ENCODE data around the gene ARF5. TPM values are rescaled to one million over a fixed set of nuclear protein-coding genes. Genes with fewer than 3 reads are reported as not detected.
A peak's percentile ranks its signal among the peaks of the same experiment; 100 is the strongest.

The ARF5 gene
- total and polyA plus RNA-seq, 4 donors, result 115 to 239 (median 159) TPM

DNA sequence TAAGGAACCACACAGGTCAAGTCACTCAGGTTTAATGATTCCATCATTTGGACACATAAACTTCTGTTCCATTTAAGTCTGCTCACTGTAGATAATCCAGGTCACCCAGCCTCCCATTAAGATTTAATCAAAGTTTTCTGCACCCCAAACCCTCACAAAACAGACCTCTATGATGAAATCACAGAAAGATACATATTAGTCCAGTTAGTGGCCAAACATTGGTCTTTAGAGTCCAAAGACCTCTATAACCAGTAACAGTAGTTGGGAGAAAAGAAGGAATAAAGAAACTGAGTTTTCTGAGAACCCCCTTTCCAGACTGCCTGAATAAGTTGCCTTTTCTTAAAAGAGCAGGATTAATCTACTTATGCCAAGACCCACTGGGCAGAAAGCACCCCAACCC lies 7.6 kb upstream of the ARF5 start:
- Histone ChIP-seq H3K9me3 (ENCODE audit: control insufficient read depth in 4 of 4, insufficient read depth in 3 of 4, low read length in 3 of 4) (no peaks in the 10 kb centered on the region), H3K9ac (ENCODE audit: insufficient read depth in 1 of 2, low read length in 2 of 2) (no peak overlapping the region), H3K4me3 (no peak overlapping the region), H3K36me3 (ENCODE audit: control insufficient read depth in 4 of 4, insufficient read depth in 4 of 4, low read length in 4 of 4) (peaks cover 10 to 24% (median 19%) of the 10 kb centered on the region in 4 donors), H3K27me3 (ENCODE audit: control insufficient read depth in 3 of 3, insufficient read depth in 3 of 3, low read length in 2 of 3) (no peaks in the 10 kb centered on the region), H3K27ac (ENCODE audit: low read depth in 1 of 2, low read length in 1 of 2) (no peak overlapping the region), H3K4me1 (ENCODE audit: control insufficient read depth in 5 of 5, insufficient read depth in 5 of 5, low read length in 5 of 5) (peaks cover 6 to 27% (median 23%) of the 10 kb centered on the region in 5 donors)
- TF ChIP-seq, protein P1, sequence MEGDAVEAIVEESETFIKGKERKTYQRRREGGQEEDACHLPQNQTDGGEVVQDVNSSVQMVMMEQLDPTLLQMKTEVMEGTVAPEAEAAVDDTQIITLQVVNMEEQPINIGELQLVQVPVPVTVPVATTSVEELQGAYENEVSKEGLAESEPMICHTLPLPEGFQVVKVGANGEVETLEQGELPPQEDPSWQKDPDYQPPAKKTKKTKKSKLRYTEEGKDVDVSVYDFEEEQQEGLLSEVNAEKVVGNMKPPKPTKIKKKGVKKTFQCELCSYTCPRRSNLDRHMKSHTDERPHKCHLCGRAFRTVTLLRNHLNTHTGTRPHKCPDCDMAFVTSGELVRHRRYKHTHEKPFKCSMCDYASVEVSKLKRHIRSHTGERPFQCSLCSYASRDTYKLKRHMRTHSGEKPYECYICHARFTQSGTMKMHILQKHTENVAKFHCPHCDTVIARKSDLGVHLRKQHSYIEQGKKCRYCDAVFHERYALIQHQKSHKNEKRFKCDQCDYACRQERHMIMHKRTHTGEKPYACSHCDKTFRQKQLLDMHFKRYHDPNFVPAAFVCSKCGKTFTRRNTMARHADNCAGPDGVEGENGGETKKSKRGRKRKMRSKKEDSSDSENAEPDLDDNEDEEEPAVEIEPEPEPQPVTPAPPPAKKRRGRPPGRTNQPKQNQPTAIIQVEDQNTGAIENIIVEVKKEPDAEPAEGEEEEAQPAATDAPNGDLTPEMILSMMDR (IDR thresholded peaks at IDR 0.05; ENCODE audit: control extremely low read depth, extremely low read depth), result no peak
- no peak for ATAC-seq (ENCODE audit: insufficient read depth, low FRiP score)
- DNase-seq, result no peak

DNA sequence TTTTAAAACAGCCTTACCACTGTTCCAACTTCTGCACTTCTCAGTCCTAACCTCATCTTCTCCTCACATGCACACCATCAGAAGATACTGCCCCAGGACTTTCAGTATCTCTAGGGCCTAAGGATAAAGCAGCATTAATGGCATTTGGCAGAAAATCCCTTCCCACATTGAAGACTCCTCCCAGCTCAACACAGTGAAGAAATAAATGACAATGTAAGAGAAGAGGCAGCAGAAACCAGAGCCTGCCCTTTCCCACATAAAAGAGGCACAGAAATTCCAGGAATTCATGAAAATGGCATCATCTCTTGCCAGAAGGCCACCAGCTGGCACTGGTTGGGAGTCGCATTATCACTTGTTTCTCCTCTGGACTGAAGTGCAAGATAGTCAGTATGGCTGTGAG lies 6.5 kb upstream of the ARF5 start:
- H3K36me3 ChIP-seq (ENCODE audit: control insufficient read depth in 4 of 4, insufficient read depth in 4 of 4, low read length in 4 of 4), result peaks cover 10 to 24% (median 19%) of the 10 kb centered on the region in 4 donors
- no peak overlapping the region for H3K9ac ChIP-seq (ENCODE audit: insufficient read depth in 1 of 2, low read length in 2 of 2)
- H3K4me3 ChIP-seq, result no peak overlapping the region
- H3K9me3 ChIP-seq (ENCODE audit: control insufficient read depth in 4 of 4, insufficient read depth in 3 of 4, low read length in 3 of 4), result no peaks in the 10 kb centered on the region
- DNase-seq (no peak), ATAC-seq (ENCODE audit: insufficient read depth, low FRiP score) (no peak)
- TF ChIP-seq, protein P1 (IDR thresholded peaks at IDR 0.05; ENCODE audit: control extremely low read depth, extremely low read depth), result no peak
- 92 to 95% methylated on average over 1 of the region's 1 CpG for WGBS, 2 donors
- no peak overlapping the region for H3K27ac ChIP-seq (ENCODE audit: low read depth in 1 of 2, low read length in 1 of 2)
- no peaks in the 10 kb centered on the region for H3K27me3 ChIP-seq (ENCODE audit: control insufficient read depth in 3 of 3, insufficient read depth in 3 of 3, low read length in 2 of 3)
- H3K4me1 ChIP-seq (ENCODE audit: control insufficient read depth in 5 of 5, insufficient read depth in 5 of 5, low read length in 5 of 5), result peaks cover 6 to 28% (median 26%) of the 10 kb centered on the region in 5 donors

DNA sequence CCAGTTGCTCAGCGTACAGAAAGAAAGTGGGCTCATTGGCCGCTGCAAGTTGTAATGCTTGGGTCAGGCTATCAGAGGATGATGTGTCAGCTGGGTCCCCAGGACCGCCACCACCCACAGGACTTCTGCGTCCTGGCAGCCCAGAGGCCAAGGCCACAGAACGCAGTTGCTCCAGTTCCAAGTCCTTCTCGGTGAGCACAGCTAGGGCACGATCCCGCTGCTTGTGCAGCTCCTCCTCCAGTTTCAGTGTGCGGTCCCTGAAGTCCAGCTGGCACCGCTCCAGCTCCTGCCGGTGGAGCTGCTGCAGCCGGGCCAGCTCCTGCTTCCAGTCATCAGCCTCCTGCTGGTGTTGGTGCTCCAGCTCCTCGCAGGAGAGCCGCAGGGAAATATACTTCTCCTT lies 5.8 kb upstream of the ARF5 start:
- Histone ChIP-seq H3K4me3 (no peak overlapping the region), H3K4me1 (ENCODE audit: control insufficient read depth in 5 of 5, insufficient read depth in 5 of 5, low read length in 5 of 5) (peaks cover 6 to 30% (median 26%) of the 10 kb centered on the region in 5 donors)

More for the DNA sequence above, 5.8 kb upstream of the ARF5 start:
- TF ChIP-seq, protein P1 (IDR thresholded peaks at IDR 0.05; ENCODE audit: control extremely low read depth, extremely low read depth), result no peak
- peak; percentile 28 to 60 (median 33) for DNase-seq
- no peak overlapping the region for H3K9ac ChIP-seq (ENCODE audit: insufficient read depth in 1 of 2, low read length in 2 of 2)
- peaks cover 10 to 24% (median 18%) of the 10 kb centered on the region in 4 donors for H3K36me3 ChIP-seq (ENCODE audit: control insufficient read depth in 4 of 4, insufficient read depth in 4 of 4, low read length in 4 of 4)
- no peak for ATAC-seq (ENCODE audit: insufficient read depth, low FRiP score)
- 78 to 85% methylated on average over 14 of the region's 14 CpGs for WGBS, 2 donors
- no peaks in the 10 kb centered on the region for H3K27me3 ChIP-seq (ENCODE audit: control insufficient read depth in 3 of 3, insufficient read depth in 3 of 3, low read length in 2 of 3)
- H3K9me3 ChIP-seq (ENCODE audit: control insufficient read depth in 4 of 4, insufficient read depth in 3 of 4, low read length in 3 of 4), result no peaks in the 10 kb centered on the region
- no peak overlapping the region for H3K27ac ChIP-seq (ENCODE audit: low read depth in 1 of 2, low read length in 1 of 2)

Data from lung (tissue), 12 donors.